GM12892 (cell line): ENCODE measurements around the gene RASA3.

Source experiments
- DNase-seq: peaks from one replicate; pipeline ENCODE4 v3.0.0; 2011; ENCODE audit not compliant: insufficient read length
- FAIRE-seq: peaks from 2 replicates; lab custom pipeline; 2011; peaks lifted over from hg19 to GRCh38; lab: Jason Lieb, UNC
- POLR2A ChIP-seq: IDR thresholded peaks from 2 replicates; pipeline ENCODE4 v1.6.1; 2011; ENCODE audit warnings: low read depth, low read length, control low read depth
- POLR2AphosphoS5 ChIP-seq: IDR thresholded peaks from 2 replicates; pipeline ENCODE4 v1.6.1; 2011; ENCODE audit warnings: low read depth, low read length, control low read depth
- TAF1 ChIP-seq: IDR thresholded peaks from 2 replicates; pipeline ENCODE4 v1.6.1; 2011; ENCODE audit warnings: low read depth, mild to moderate bottlenecking, control low read depth, low read length, borderline replicate concordance

Gene RASA3

DNA sequence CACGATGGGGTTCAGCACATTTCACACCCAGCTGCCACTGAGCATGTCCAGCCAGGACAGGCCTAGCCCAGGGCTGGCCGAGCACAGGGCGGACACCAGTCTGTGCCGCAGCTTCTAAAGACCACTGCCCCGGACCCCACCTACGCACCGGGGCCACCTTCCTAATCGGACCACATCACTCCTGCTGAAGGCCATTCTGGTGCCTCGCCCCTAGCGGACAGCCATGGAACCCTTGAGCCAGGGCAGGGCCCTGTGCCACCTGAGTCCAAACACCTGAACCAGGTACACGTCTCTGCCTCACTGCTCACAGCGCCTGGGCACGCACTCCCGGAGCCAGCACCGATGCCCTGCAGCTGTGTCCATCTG, 150.1 kb downstream of the RASA3 start:
- DNase-seq = no peak
- no peak for FAIRE-seq
- TF ChIP-seq TAF1 (no peak), POLR2AphosphoS5 (no peak), POLR2A (no peak)

DNA sequence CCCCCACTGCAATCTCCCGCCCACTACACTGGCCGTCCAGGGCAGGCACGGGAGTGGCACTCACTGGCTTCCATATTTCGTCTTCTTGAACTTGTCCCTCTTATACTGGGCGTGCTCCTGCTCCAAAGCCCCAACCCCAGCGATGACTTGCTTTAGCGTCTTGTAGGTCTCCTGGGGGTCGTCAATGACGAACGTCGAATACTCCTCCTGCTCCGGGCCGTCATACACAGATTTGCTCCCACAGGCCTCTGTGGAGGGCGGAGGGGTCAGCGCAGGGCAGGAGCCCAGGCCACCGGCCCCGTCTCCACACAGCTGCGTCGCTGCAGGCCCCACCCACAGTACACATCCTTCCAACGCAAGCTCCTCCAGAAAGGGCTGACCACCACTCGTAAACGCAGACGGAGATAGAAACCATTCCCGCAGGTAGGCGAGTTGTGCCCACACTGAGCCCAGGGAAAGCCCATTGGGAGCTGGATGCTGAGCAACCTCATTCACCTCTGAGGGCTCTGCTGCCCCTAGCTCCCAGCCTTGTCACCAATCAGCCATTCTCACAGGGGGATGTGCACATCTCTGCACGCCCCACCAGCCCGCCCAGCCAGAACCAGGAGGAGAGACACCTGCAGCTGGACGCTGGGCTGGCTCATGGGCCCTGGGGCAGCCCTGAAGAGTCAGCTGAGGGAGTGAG, 150.7 kb downstream of the RASA3 start:
- no peak for TF ChIP-seq POLR2AphosphoS5
- TF ChIP-seq TAF1 = no peak
- no peak for TF ChIP-seq POLR2A
- DNase-seq = no peak
- no peak for FAIRE-seq

- FAIRE-seq = no peak
Measured at GRCh38 chr13:113981194-113981605, 151.2 kb downstream of the RASA3 start.

DNA sequence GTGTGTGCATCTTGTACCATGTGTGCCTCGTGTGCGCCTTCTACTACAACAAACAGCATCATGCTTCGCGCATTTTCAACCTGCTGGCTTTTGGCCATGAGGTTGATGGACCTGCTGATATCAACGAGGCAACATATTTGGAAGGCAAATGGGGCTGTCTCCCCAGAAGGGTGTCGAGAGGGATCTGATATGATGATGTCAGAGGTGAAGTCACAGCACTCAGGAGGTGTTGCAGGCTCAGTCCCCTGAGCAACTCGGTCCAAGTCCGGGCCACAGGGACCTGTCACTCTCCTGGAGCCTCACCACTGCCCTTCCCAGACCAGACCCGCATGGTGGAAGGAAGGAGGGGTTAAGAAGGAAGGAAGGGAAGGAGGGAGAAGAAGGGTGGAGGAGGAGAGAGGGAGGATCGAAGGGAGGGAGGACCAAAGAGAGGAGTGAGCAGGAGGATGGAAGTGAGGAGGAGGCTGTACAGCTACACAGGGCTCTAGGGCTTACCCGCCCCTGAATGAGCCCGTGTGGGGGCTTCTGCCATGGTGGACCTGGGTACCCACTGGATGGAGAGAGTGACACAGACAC, 151.8 kb downstream of the RASA3 start:
- FAIRE-seq = no peak
- DNase-seq = no peak
- TF ChIP-seq TAF1 (no peak), POLR2A (no peak), POLR2AphosphoS5 (no peak)

More at GRCh38 chr13:113981194-113981605, 151.2 kb downstream of the RASA3 start:
- no peak for DNase-seq
- TF ChIP-seq TAF1 (no peak), POLR2A (no peak), POLR2AphosphoS5 (no peak)

DNA sequence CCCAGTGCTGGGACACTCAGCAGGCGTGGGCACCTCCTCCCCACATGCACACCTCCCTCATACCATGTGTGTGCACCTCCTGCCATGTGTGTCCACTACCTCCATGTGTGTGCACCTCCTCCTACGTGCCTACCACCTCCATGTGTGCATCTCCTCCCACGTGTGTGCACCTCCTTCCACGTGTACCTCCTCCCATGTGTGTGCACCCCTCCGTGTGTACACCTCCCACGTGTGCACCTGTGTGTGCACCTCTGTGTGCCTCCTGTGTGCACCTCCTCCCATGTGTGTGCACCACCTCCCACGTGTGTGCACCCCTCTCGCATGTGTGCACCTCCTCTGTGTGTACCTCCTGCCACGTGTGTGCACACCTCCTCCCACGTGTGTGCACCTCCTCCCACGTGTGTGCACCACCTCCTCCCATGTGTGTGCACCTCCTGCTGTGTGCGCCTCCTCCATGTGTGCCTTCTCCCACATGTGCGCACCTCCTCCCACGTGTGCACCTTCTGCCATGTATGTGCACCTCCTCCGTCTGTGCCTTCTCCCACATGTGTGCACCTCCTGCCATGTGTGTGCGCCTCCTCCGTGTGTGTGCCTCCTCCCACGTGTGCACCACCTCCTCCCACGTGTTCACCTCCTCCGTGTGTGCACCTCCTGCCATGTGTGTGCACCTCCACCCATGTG, 152.5 kb downstream of the RASA3 start:
- no peak for DNase-seq
- TF ChIP-seq POLR2A (no peak), POLR2AphosphoS5 (peak; percentile 54; the same call in 1 of the 2 replicates), TAF1 (no peak)
- FAIRE-seq = no peak

DNA sequence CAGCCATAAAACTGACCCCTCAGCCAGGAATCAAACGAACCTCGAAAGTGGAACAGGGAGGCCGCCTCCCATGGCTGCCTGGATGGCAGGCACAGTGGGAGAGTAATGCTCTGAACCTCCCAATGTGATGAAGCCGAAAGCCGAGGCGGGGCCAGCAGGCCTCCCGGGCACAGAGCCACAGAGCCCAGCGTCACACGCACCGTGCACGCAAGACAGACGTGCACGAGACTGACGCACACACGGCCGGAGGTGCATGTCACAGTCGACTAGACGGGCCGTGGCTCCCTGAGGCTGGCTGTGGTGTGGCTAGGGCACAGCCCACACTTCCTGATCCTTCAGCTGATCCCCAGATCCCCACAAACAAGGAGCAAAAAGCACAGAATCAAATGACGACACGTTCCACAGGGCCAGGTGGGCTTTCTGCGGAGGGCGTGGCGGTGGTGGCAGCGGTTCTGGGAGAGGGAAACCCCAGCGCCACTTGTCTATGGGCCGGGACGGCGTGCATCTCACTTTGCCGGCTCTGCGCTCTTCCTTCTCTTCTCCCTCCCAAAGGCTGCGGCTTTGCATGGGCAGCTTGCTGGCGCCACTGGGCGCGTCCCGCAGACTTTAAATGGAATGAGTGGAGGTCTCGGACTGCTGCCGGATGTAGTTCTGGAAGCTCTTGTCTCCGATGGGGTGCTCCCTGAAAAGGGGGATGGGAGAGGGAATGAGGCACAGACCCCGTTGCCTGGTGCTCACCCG, 153.5 kb downstream of the RASA3 start:
- no peak for DNase-seq

DNA sequence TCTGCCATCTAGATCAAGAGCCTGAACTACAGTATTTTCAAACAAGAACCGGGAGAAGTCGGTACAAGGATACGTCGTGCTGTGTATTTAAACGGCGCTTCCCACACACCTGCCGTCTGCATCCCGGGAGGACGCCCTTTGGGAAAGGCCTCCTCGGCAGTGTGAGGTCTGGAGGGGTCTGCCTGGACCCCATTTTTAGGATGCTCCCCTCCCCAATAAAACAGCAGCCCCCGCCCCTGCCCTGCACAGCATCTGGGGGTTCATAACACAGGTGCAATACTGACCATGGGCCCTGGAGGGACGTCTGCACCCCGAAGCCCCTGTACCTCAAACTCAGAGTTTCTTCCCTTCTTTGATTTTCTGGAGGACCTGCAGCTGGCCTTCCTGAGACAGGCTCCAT, 154.4 kb downstream of the RASA3 start:
- TF ChIP-seq POLR2AphosphoS5 = no peak
- TF ChIP-seq POLR2A = no peak
- no peak for TF ChIP-seq TAF1
- FAIRE-seq (no peak), DNase-seq (no peak)

More for the DNA sequence above, 153.5 kb downstream of the RASA3 start:
- TF ChIP-seq TAF1 = no peak
- TF ChIP-seq POLR2A = no peak
- TF ChIP-seq POLR2AphosphoS5 = no peak
- FAIRE-seq = no peak

GRCh38 chr13:113976711-113977684, 155.4 kb downstream of the RASA3 start:
- FAIRE-seq (no peak), DNase-seq (no peak)
- TF ChIP-seq TAF1 (no peak), POLR2A (no peak), POLR2AphosphoS5 (no peak)

- FAIRE-seq (no peak), DNase-seq (no peak)
- TF ChIP-seq POLR2A = no peak
- no peak for TF ChIP-seq TAF1
- no peak for TF ChIP-seq POLR2AphosphoS5
Measured at GRCh38 chr13:113975416-113975815, 157.0 kb downstream of the RASA3 start.
